Fibroblast of lung (primary cell): ENCODE data around the gene C10orf71.

Experiments
- CTCF ChIP-seq, 2 donors: IDR thresholded peaks in 1 of 2; conservative IDR thresholded peaks in 1 of 2; 1 replicate in 1 of 2; 2 replicates in 1 of 2; pipeline ENCODE4 v1.5.1; 2011 to 2012; ENCODE audit warnings: low read length in 2 of 2, control low read depth in 1 of 2, inconsistent platforms in 1 of 2, low read depth in 1 of 2, mild to moderate bottlenecking in 1 of 2
- EZH2 ChIP-seq: IDR thresholded peaks from 2 replicates; pipeline ENCODE4 v1.5.1; 2012; ENCODE audit warnings: low read length, control low read depth, mild to moderate bottlenecking; ENCODE audit errors: missing control alignments

- TF ChIP-seq CTCF (conservative IDR thresholded peaks at IDR 0.05 in 1 of 2, IDR thresholded peaks at IDR 0.05 in 1 of 2; ENCODE audit: low read depth in 1 of 2, low read length in 2 of 2) (no peak), EZH2 (no peak)
Measured at GRCh38 chr10:49313501-49314070, 14.6 kb downstream of the C10orf71 start.
